Measurements from ENCODE around the gene ANO6. TPM values are rescaled to one million over a fixed set of nuclear protein-coding genes. Genes with fewer than 3 reads are reported as not detected.
"Not testable (repeated sequence)": the region's sequence is repeated elsewhere in the genome, so short reads cannot be mapped to it uniquely, and the experiment has no call there.

ANO6 gene
- total RNA-seq, 2 donors from 2014 or later, result 13.2 to 21.2 TPM

- no peak overlapping the region for H3K4me3 ChIP-seq
- H3K9me3 ChIP-seq, result no peaks in the 10 kb centered on the region
- no peaks in the 10 kb centered on the region for H3K27me3 ChIP-seq
- no peak for DNase-seq
- H3K4me1 ChIP-seq, result no peaks in the 10 kb centered on the region
- H3K9ac ChIP-seq (ENCODE audit: low read depth in 2 of 2, low read length in 2 of 2), result no peak overlapping the region
- intact Hi-C loops (cut with DNase I), result no loop called here
- H3K27ac ChIP-seq, result no peak overlapping the region
- no peak for TF ChIP-seq CTCF (IDR thresholded peaks at IDR 0.05)
- no peaks in the 10 kb centered on the region for H3K36me3 ChIP-seq
Measured at GRCh38 chr12:45379261-45379660, 163.4 kb downstream of the ANO6 start.

- intact Hi-C loops (cut with DNase I), result no loop called here
- no peak overlapping the region for H3K9ac ChIP-seq (ENCODE audit: low read depth in 2 of 2, low read length in 2 of 2)
Measured at GRCh38 chr12:45381351-45381750, 165.5 kb downstream of the ANO6 start.

GRCh38 chr12:45388545-45388944 lies 172.7 kb downstream of the ANO6 start:
- Histone ChIP-seq H3K9me3 (no peaks in the 10 kb centered on the region), H3K9ac (ENCODE audit: low read depth in 2 of 2, low read length in 2 of 2) (no peak overlapping the region), H3K4me3 (no peak overlapping the region), H3K27ac (no peak overlapping the region), H3K4me1 (no peaks in the 10 kb centered on the region), H3K27me3 (no peaks in the 10 kb centered on the region), H3K36me3 (no peaks in the 10 kb centered on the region)
- peak; percentile 44 for TF ChIP-seq CTCF (IDR thresholded peaks at IDR 0.05)
- peak; percentile 26 for DNase-seq
- intact Hi-C loops (cut with DNase I), result loop anchor here (5.0 kb wide), 1 partner anchor 206 kb away; no protein-coding TSS in a partner anchor

More at GRCh38 chr12:45381351-45381750, 165.5 kb downstream of the ANO6 start:
- TF ChIP-seq CTCF (IDR thresholded peaks at IDR 0.05), result no peak
- H3K27ac ChIP-seq, result no peak overlapping the region
- H3K36me3 ChIP-seq, result no peaks in the 10 kb centered on the region
- no peaks in the 10 kb centered on the region for H3K27me3 ChIP-seq
- no peaks in the 10 kb centered on the region for H3K9me3 ChIP-seq
- no peaks in the 10 kb centered on the region for H3K4me1 ChIP-seq
- no peak for DNase-seq
- H3K4me3 ChIP-seq, result no peak overlapping the region

- Histone ChIP-seq H3K9ac (ENCODE audit: low read depth in 2 of 2, low read length in 2 of 2) (no peak overlapping the region), H3K4me1 (no peaks in the 10 kb centered on the region), H3K4me3 (no peak overlapping the region), H3K9me3 (no peaks in the 10 kb centered on the region), H3K27me3 (no peaks in the 10 kb centered on the region), H3K36me3 (no peaks in the 10 kb centered on the region), H3K27ac (no peak overlapping the region)
- no peak for DNase-seq
- intact Hi-C loops (cut with DNase I), result loop anchor here (5.0 kb wide), 1 partner anchor 207 kb away; no protein-coding TSS in a partner anchor
- no peak for TF ChIP-seq CTCF (IDR thresholded peaks at IDR 0.05)
Measured at GRCh38 chr12:45389426-45389825, 173.5 kb downstream of the ANO6 start.

- H3K4me3 ChIP-seq; H3K27me3 ChIP-seq; intact Hi-C loops (cut with DNase I); H3K9me3 ChIP-seq; H3K9ac ChIP-seq (ENCODE audit: low read depth in 2 of 2, low read length in 2 of 2); DNase-seq; H3K4me1 ChIP-seq; H3K36me3 ChIP-seq; H3K27ac ChIP-seq: not testable (repeated sequence)
Measured at GRCh38 chr12:45397499-45397898, 181.6 kb downstream of the ANO6 start.

GRCh38 chr12:45398552-45398951 lies 182.7 kb downstream of the ANO6 start:
- Histone ChIP-seq H3K9ac (ENCODE audit: low read depth in 2 of 2, low read length in 2 of 2) (no peak overlapping the region), H3K4me1 (no peaks in the 10 kb centered on the region), H3K27ac (no peak overlapping the region), H3K36me3 (no peaks in the 10 kb centered on the region), H3K4me3 (no peak overlapping the region), H3K9me3 (no peaks in the 10 kb centered on the region), H3K27me3 (no peaks in the 10 kb centered on the region)
- intact Hi-C loops (cut with DNase I), result no loop called here
- DNase-seq, result no peak
- TF ChIP-seq CTCF (IDR thresholded peaks at IDR 0.05), result no peak
